ENCODE results near the gene TAS2R31.
"Not testable (repeated sequence)": the region's sequence is repeated elsewhere in the genome, so short reads cannot be mapped to it uniquely, and the experiment has no call there.

TAS2R31 gene

DNA sequence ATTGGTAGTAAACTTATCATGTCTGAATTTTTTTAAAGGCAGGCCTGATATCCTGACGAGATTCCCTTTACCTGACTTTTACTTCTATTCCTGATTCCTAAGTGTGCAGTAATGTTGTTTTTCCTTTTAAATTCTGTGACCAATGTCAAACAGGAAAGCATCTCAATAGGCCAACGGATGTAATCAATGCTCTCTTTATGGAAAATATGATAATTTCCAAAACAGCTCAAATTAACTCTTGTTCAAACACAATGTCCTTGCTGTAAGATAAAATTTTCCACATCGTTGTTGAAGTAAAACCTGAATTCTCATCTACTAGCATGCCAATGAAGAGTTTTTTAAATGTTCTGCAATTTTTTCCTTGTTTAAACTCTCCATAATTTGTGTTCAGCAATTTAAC lies 8.0 kb upstream of the TAS2R31 start:
- ChIA-PET CTCF (no interaction called here), POLR2A (no interaction called here)
- DNase-seq (ENCODE audit: low read depth, low spot score), result no peak
- TF ChIP-seq, protein P1, sequence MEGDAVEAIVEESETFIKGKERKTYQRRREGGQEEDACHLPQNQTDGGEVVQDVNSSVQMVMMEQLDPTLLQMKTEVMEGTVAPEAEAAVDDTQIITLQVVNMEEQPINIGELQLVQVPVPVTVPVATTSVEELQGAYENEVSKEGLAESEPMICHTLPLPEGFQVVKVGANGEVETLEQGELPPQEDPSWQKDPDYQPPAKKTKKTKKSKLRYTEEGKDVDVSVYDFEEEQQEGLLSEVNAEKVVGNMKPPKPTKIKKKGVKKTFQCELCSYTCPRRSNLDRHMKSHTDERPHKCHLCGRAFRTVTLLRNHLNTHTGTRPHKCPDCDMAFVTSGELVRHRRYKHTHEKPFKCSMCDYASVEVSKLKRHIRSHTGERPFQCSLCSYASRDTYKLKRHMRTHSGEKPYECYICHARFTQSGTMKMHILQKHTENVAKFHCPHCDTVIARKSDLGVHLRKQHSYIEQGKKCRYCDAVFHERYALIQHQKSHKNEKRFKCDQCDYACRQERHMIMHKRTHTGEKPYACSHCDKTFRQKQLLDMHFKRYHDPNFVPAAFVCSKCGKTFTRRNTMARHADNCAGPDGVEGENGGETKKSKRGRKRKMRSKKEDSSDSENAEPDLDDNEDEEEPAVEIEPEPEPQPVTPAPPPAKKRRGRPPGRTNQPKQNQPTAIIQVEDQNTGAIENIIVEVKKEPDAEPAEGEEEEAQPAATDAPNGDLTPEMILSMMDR (IDR thresholded peaks at IDR 0.05; ENCODE audit: insufficient read depth, low read length, missing control alignments), result no peak
- no peak overlapping the region for H3K4me3 ChIP-seq (ENCODE audit: low read depth, low read length)

GRCh38 chr12:11033959-11034358 lies 2.8 kb upstream of the TAS2R31 start:
- H3K4me3 ChIP-seq (ENCODE audit: low read depth, low read length); POLR2A ChIA-PET; CTCF ChIA-PET; DNase-seq (ENCODE audit: low read depth, low spot score): not testable (repeated sequence)

DNA sequence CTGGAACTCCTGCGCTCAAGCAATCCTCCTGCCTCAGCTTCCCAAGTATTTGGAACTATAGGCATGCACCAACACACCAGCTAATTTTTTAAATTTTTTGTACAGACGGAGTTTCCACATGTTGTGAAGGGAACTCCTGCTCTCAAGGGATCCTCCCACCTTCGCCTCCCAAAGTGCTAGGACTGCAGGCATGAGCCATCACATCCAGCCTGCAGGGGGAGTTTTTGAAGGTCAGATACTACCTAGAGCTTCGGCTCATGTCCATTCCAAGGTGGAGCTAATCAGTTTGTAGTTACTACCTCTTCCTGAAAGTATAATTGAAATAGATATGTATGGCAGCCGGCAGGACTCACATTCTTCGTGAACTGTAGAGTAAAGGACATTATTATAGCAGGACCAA lies 5.1 kb downstream of the TAS2R31 start:
- CTCF ChIA-PET, result no interaction called here
- POLR2A ChIA-PET, result no interaction called here
- no peak overlapping the region for H3K4me3 ChIP-seq (ENCODE audit: low read depth, low read length)
- no peak for DNase-seq (ENCODE audit: low read depth, low spot score)
- TF ChIP-seq, protein P1 (IDR thresholded peaks at IDR 0.05; ENCODE audit: insufficient read depth, low read length, missing control alignments), result no peak

DNA sequence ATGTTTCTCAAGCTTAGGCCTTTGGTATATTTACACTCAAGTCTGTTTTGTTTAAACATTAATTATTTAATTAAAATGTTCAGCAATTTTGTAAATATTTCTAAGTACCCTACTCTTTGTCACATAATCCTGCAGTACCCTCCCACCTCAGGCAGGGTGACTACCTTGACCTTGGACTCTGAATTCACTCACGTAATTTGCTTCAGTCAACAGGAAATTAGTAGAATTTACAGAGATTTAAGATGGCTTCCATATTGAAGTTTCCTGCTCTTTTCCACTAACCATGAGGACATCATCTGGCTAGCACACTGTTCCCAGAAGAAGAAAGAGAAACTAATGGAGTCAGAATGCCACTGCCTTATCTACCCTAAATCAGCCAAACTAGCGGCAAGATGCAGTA lies 7.8 kb downstream of the TAS2R31 start:
- no peak for DNase-seq (ENCODE audit: low read depth, low spot score)
- POLR2A ChIA-PET, result no interaction called here
- CTCF ChIA-PET, result no interaction called here
- TF ChIP-seq, protein P1 (IDR thresholded peaks at IDR 0.05; ENCODE audit: insufficient read depth, low read length, missing control alignments), result no peak
- no peak overlapping the region for H3K4me3 ChIP-seq (ENCODE audit: low read depth, low read length)

DNA sequence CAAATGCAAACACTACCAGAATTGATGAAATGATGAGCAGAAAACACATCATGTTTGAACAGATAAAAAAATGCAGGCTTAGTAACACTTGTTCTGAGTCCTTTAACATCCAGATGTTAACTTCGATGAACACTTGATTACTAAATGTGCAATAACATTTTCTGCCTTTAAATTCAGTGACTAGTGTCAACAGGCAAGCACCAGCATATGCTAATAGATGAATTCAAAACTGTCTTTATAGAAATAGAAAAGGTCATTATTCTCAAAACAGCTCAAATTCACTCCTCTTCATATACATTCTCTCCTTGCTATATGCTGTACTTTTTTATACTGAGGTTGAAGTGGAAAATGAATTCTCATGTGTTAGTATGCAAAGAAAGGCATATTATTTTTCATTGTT lies 8.7 kb downstream of the TAS2R31 start, which contains the start of gene TAS2R19:
Gene TAS2R19 (minus strand): TSS at position 101 of the 400 bp plus-strand sequence. CDS start 49 bp downstream, at position 52.
- H3K4me3 ChIP-seq (ENCODE audit: low read depth, low read length), result no peak within 1 kb of the TSS
- DNase-seq (ENCODE audit: low read depth, low spot score), result no peak
- POLR2A ChIA-PET, result no interaction called here
- CTCF ChIA-PET, result no interaction called here
- TF ChIP-seq, protein P1 (IDR thresholded peaks at IDR 0.05; ENCODE audit: insufficient read depth, low read length, missing control alignments), result no peak

DNA sequence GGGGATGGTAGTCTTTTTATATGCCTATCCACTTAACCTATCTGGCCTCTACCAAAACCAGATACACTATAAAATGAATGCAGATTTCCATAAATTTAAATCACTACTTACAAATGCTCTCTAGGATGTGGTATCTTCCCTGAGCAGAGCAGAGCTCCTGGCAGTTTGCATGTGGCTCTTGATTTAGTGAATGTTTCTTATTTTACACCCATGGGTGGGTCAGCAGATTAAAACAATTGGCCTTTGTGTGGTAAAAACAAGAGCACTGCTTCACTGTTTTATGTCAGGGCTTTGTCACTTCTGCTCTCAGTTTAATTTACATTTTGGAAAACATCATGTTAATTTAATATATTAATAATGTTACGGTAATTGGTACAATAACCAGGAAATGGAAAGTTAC lies 14.3 kb downstream of the TAS2R31 start:
- POLR2A ChIA-PET, result no interaction called here
- H3K4me3 ChIP-seq (ENCODE audit: low read depth, low read length), result no peak overlapping the region
- CTCF ChIA-PET, result no interaction called here
- DNase-seq (ENCODE audit: low read depth, low spot score), result no peak
- TF ChIP-seq, protein P1 (IDR thresholded peaks at IDR 0.05; ENCODE audit: insufficient read depth, low read length, missing control alignments), result no peak

- no peak overlapping the region for H3K4me3 ChIP-seq (ENCODE audit: low read depth, low read length)
- TF ChIP-seq, protein P1 (IDR thresholded peaks at IDR 0.05; ENCODE audit: insufficient read depth, low read length, missing control alignments), result no peak
- DNase-seq (ENCODE audit: low read depth, low spot score), result no peak
- ChIA-PET POLR2A (no interaction called here), CTCF (no interaction called here)
Observed at GRCh38 chr12:11015775-11016430, 15.3 kb downstream of the TAS2R31 start.
